H9 (cell line): ENCODE results near the gene CCDC194. TPM values are rescaled to one million over a fixed set of nuclear protein-coding genes. Genes with fewer than 3 reads are reported as not detected.

Experiments
- DNase-seq: peaks from one replicate; pipeline ENCODE4 v3.0.0-alpha.2; 2017
- H2AFZ ChIP-seq: one replicate; pipeline ENCODE4 v1.6.1; 2013; ENCODE audit warnings: mild to moderate bottlenecking, low read length, control low read depth, moderate library complexity
- H2AK5ac ChIP-seq: 2 replicates; pipeline ENCODE4 v1.6.1; 2013; ENCODE audit warnings: low read length, control low read depth, mixed read lengths; ENCODE audit not compliant: insufficient read length
- H2BK120ac ChIP-seq: one replicate; pipeline ENCODE4 v1.6.1; 2013; ENCODE audit warnings: low read depth, mild to moderate bottlenecking, low read length, control low read depth, inconsistent platforms; ENCODE audit not compliant: poor library complexity, severe bottlenecking
- H2BK12ac ChIP-seq: 2 replicates; pipeline ENCODE4 v1.6.1; 2013; ENCODE audit warnings: low read length, control low read depth, mixed read lengths, low read depth; ENCODE audit not compliant: insufficient read length
- H2BK15ac ChIP-seq: 2 replicates; pipeline ENCODE4 v1.6.1; 2013; ENCODE audit warnings: low read depth, low read length, control low read depth
- H2BK20ac ChIP-seq: one replicate; pipeline ENCODE4 v1.6.1; 2013; ENCODE audit warnings: low read depth, mild to moderate bottlenecking, low read length, control low read depth, inconsistent platforms; ENCODE audit not compliant: poor library complexity, severe bottlenecking
- H2BK5ac ChIP-seq: 2 replicates; pipeline ENCODE4 v1.6.1; 2013; ENCODE audit warnings: low read length, control low read depth, mixed read lengths; ENCODE audit not compliant: insufficient read length
- H3K14ac ChIP-seq: 2 replicates; pipeline ENCODE4 v1.6.1; 2013; ENCODE audit warnings: low read length, control low read depth; ENCODE audit not compliant: insufficient read depth
- H3K18ac ChIP-seq: 2 replicates; pipeline ENCODE4 v1.6.1; 2013; ENCODE audit warnings: low read depth, mild to moderate bottlenecking, mixed read lengths, low read length, control low read depth; ENCODE audit not compliant: insufficient read length
- H3K23ac ChIP-seq: 2 replicates; pipeline ENCODE4 v1.6.1; 2013; ENCODE audit warnings: low read length, control low read depth, mixed read lengths, low read depth; ENCODE audit not compliant: insufficient read length
- H3K23me2 ChIP-seq: 2 replicates; pipeline ENCODE4 v1.6.1; 2013; ENCODE audit warnings: low read depth, mild to moderate bottlenecking, mixed read lengths, low read length, control low read depth; ENCODE audit not compliant: insufficient read length, poor library complexity, severe bottlenecking
- H3K27ac ChIP-seq: 2 replicates; pipeline ENCODE4 v1.5.1; 2013; ENCODE audit warnings: low read length, control low read depth, mixed read lengths, low read depth; ENCODE audit not compliant: insufficient read length
- H3K27me3 ChIP-seq: 2 replicates; pipeline ENCODE4 v1.6.1; 2013; ENCODE audit warnings: low read length, control low read depth, inconsistent platforms; ENCODE audit not compliant: insufficient read depth
- H3K4ac ChIP-seq: 2 replicates; pipeline ENCODE4 v1.6.1; 2013; ENCODE audit warnings: low read depth, mild to moderate bottlenecking, control low read depth, inconsistent platforms, low read length, moderate library complexity
- H3K4me1 ChIP-seq: 2 replicates; pipeline ENCODE4 v1.6.1; 2013; ENCODE audit warnings: low read length, control low read depth, inconsistent platforms; ENCODE audit not compliant: insufficient read depth
- H3K4me2 ChIP-seq: 2 replicates; pipeline ENCODE4 v1.6.1; 2013; ENCODE audit warnings: low read length, control low read depth, mixed read lengths; ENCODE audit not compliant: insufficient read length, insufficient read depth
- H3K56ac ChIP-seq: 2 replicates; pipeline ENCODE4 v1.6.1; 2013; ENCODE audit warnings: low read depth, mild to moderate bottlenecking, mixed read lengths, low read length, control low read depth; ENCODE audit not compliant: insufficient read length
- H3K79me1 ChIP-seq: 2 replicates; pipeline ENCODE4 v1.6.1; 2013; ENCODE audit warnings: low read depth, mild to moderate bottlenecking, moderate library complexity, low read length, control low read depth, inconsistent platforms; ENCODE audit not compliant: insufficient read depth, poor library complexity, severe bottlenecking
- H3K79me2 ChIP-seq: 2 replicates; pipeline ENCODE4 v1.6.1; 2013; ENCODE audit warnings: low read length, control low read depth, inconsistent platforms; ENCODE audit not compliant: insufficient read depth
- H3K9ac ChIP-seq: 2 replicates; pipeline ENCODE4 v1.6.1; 2013; ENCODE audit warnings: low read length, control low read depth, mixed read lengths; ENCODE audit not compliant: insufficient read length; ENCODE audit errors: extremely low read depth
- H3K9me3 ChIP-seq: one replicate; pipeline ENCODE4 v1.6.1; 2013; ENCODE audit warnings: low read depth, low read length, inconsistent platforms; ENCODE audit not compliant: control insufficient read depth
- H3T11ph ChIP-seq: one replicate; pipeline ENCODE4 v1.6.1; 2013; ENCODE audit warnings: mild to moderate bottlenecking, low read length, control low read depth, inconsistent platforms
- H4K20me1 ChIP-seq: one replicate; pipeline ENCODE4 v1.6.1; 2013; ENCODE audit not compliant: control insufficient read depth, insufficient read length, insufficient read depth
- H4K5ac ChIP-seq: 2 replicates; pipeline ENCODE4 v1.6.1; 2013; ENCODE audit warnings: low read depth, mild to moderate bottlenecking, mixed read lengths, low read length, control low read depth; ENCODE audit not compliant: insufficient read length
- H4K8ac ChIP-seq: replicated peaks from 2 replicates; pipeline ENCODE4 v1.6.1; 2013; ENCODE audit warnings: low read length, control low read depth, mixed read lengths, low read depth; ENCODE audit not compliant: insufficient read length
- H4K91ac ChIP-seq: 2 replicates; pipeline ENCODE4 v1.6.1; 2013; ENCODE audit warnings: low read depth, mild to moderate bottlenecking, moderate library complexity, mixed read lengths, low read length, control low read depth; ENCODE audit not compliant: insufficient read length
- H3K27ac Mint-ChIP-seq, 3 experiments: 2 replicates in 2 of 3; 3 replicates in 1 of 3; pipeline ENCODE4 v1.8.0; 2020 to 2021; ENCODE audit warnings: mixed read lengths in 3 of 3, mild to moderate bottlenecking in 1 of 3, moderate library complexity in 1 of 3
- H3K27me3 Mint-ChIP-seq: 2 replicates; pipeline ENCODE4 v1.8.0; 2021; ENCODE audit warnings: low read depth, mild to moderate bottlenecking, moderate library complexity, mixed read lengths
- H3K36me3 Mint-ChIP-seq, 3 experiments: 2 replicates in 2 of 3; 3 replicates in 1 of 3; pipeline ENCODE4 v1.8.0; 2020 to 2021; ENCODE audit warnings: low read depth in 3 of 3, mixed read lengths in 3 of 3; ENCODE audit not compliant: insufficient read depth in 1 of 3
- H3K4me1 Mint-ChIP-seq, 2 experiments: 2 replicates each; pipeline ENCODE4 v1.8.0; 2020; ENCODE audit warnings: mixed read lengths in 2 of 2
- H3K4me3 Mint-ChIP-seq, 2 experiments: 2 replicates in 1 of 2; 3 replicates in 1 of 2; pipeline ENCODE4 v1.8.0; 2020 to 2021; ENCODE audit warnings: mild to moderate bottlenecking in 2 of 2, mixed read lengths in 2 of 2, moderate library complexity in 1 of 2
- H3K9me3 Mint-ChIP-seq, 2 experiments: 2 replicates in 1 of 2; 3 replicates in 1 of 2; pipeline ENCODE4 v1.8.0; 2020; ENCODE audit warnings: mild to moderate bottlenecking in 2 of 2, mixed read lengths in 2 of 2, moderate library complexity in 1 of 2
- WGBS: extraction: QIAGEN DNeasy Blood & Tissue Kit; methylation state at CpG from one replicate; pipeline ENCODE4 v1.1.7; 2013; ENCODE audit warnings: missing lambda C conversion rate, low lambda C conversion rate, mixed read lengths; ENCODE audit not compliant: insufficient read length; ENCODE audit errors: extremely low coverage; 5-methylcytosine and 5-hydroxymethylcytosine counted together
- total RNA-seq: library from RNA; stranded (reverse); gene quantifications from 2 replicates; pipeline ENCODE4 v1.2.1, GENCODE V29; 2021
- TF ChIP-seq, protein P1 (sequence below): fragments of 200-600 bp; sonication (generic); conservative IDR thresholded peaks from 3 replicates; pipeline ENCODE4 v1.8.0; 2021; ENCODE audit warnings: antibody characterized with exemption, mild to moderate bottlenecking

CCDC194 gene
- total RNA-seq, 1 experiment from 2014 or later, result 0.68 TPM

DNA sequence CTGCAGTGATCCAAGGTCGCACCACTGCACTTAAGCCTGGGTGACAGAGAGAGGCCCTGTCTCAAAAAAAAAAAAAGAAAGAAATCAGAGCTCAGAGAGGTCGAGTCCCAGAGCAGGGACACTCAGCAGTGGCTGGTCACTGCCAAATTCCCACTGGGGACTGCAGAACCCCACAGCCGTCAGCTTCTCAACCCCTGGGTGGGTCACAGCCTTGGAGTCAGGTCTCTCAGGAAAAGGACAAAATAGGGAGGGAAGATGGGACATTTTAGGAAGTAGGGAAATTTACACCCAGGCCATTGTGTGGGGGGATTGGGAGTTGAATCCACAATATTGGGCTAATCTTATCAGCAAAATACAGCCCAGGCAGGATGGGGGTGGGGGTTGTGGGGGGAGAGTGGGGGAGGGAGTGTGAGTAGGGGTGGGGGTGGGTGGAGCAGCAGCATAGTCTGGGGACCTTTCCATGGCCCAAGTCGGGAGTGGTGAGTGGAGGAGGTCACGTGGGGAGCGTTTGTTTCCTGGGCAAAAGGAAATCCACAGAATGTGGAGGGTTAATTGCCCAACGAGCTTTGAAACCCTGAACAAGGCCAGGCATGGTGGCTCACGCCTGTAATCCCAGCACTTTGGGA lies 5.0 kb upstream of the CCDC194 start:
- H3K27me3 Mint-ChIP-seq, result no peaks in the 10 kb centered on the region
- H4K8ac ChIP-seq, result no peak overlapping the region
- no peak overlapping the region for H2BK12ac ChIP-seq
- no peaks in the 10 kb centered on the region for H3K79me1 ChIP-seq
- no peak overlapping the region for H3K14ac ChIP-seq
- H3K79me2 ChIP-seq, result no peaks in the 10 kb centered on the region
- H3K23me2 ChIP-seq, result peaks cover 3% of the 10 kb centered on the region
- no peaks in the 10 kb centered on the region for H3K9me3 Mint-ChIP-seq
- H2AFZ ChIP-seq, result no peak overlapping the region
- no peak overlapping the region for H3K4me2 ChIP-seq
- H4K20me1 ChIP-seq, result no peaks in the 10 kb centered on the region
- no peak overlapping the region for H3K27ac ChIP-seq
- no peak for DNase-seq
- no peak overlapping the region for H2BK20ac ChIP-seq
- H3K4me1 Mint-ChIP-seq, result peaks cover 9 to 12% of the 10 kb centered on the region in 2 experiments
- H2BK15ac ChIP-seq, result no peak overlapping the region
- no peak overlapping the region for H2AK5ac ChIP-seq
- H4K5ac ChIP-seq, result no peak overlapping the region
- no peak overlapping the region for H3K4me3 Mint-ChIP-seq
- H3K23ac ChIP-seq, result no peak overlapping the region
- TF ChIP-seq, protein P1, sequence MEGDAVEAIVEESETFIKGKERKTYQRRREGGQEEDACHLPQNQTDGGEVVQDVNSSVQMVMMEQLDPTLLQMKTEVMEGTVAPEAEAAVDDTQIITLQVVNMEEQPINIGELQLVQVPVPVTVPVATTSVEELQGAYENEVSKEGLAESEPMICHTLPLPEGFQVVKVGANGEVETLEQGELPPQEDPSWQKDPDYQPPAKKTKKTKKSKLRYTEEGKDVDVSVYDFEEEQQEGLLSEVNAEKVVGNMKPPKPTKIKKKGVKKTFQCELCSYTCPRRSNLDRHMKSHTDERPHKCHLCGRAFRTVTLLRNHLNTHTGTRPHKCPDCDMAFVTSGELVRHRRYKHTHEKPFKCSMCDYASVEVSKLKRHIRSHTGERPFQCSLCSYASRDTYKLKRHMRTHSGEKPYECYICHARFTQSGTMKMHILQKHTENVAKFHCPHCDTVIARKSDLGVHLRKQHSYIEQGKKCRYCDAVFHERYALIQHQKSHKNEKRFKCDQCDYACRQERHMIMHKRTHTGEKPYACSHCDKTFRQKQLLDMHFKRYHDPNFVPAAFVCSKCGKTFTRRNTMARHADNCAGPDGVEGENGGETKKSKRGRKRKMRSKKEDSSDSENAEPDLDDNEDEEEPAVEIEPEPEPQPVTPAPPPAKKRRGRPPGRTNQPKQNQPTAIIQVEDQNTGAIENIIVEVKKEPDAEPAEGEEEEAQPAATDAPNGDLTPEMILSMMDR, result no peak
- no peak overlapping the region for H2BK5ac ChIP-seq
- no peak overlapping the region for H4K91ac ChIP-seq
- H3K4me1 ChIP-seq, result no peaks in the 10 kb centered on the region; the same call in 1 of the 2 replicates
- WGBS, result no CpG with 5 or more reads among the region's 8 CpGs
- no peak overlapping the region for H3K18ac ChIP-seq
- H3K27ac Mint-ChIP-seq, result no peak overlapping the region; a peak in 1 of 7 replicates
- H3K27me3 ChIP-seq, result no peaks in the 10 kb centered on the region
- no peak overlapping the region for H2BK120ac ChIP-seq
- H3T11ph ChIP-seq, result no peak overlapping the region
- no peak overlapping the region for H3K4ac ChIP-seq
- H3K9ac ChIP-seq, result no peak overlapping the region
- no peaks in the 10 kb centered on the region for H3K9me3 ChIP-seq
- no peak overlapping the region for H3K56ac ChIP-seq
- peaks cover 10 to 50% (median 21%) of the 10 kb centered on the region in 3 experiments; a peak in 6 of 7 replicates for H3K36me3 Mint-ChIP-seq
